Smooth muscle cell (in vitro differentiated cells): ENCODE data around the gene PTN. TPM values are rescaled to one million over a fixed set of nuclear protein-coding genes. Genes with fewer than 3 reads are reported as not detected.

Source experiments
- DNase-seq: peaks from one replicate; lab custom pipeline; 2025; ENCODE audit not compliant: unreplicated experiment; lab: John Stamatoyannopoulos, UW
- H2AFZ ChIP-seq: fragments of 200-600 bp; sonication (generic); 2 replicates; pipeline ENCODE4 v1.6.0; 2016; ENCODE audit warnings: antibody characterized with exemption, low read depth, mild to moderate bottlenecking
- H3F3A ChIP-seq: fragments of 200-600 bp; sonication (generic); 2 replicates; pipeline ENCODE4 v1.6.0; 2017; ENCODE audit warnings: antibody characterized with exemption, low read depth
- H3K27ac ChIP-seq: fragments of 200-600 bp; sonication (generic); 2 replicates; pipeline ENCODE4 v1.5.1; 2016; ENCODE audit warnings: low read depth, mild to moderate bottlenecking
- H3K27me3 ChIP-seq: fragments of 200-600 bp; sonication (generic); 2 replicates; pipeline ENCODE4 v1.6.1; 2016; ENCODE audit warnings: low read depth, mild to moderate bottlenecking
- H3K36me3 ChIP-seq: fragments of 200-600 bp; sonication (generic); 2 replicates; pipeline ENCODE4 v1.5.1; 2016; ENCODE audit warnings: low read depth
- H3K4me1 ChIP-seq: fragments of 200-600 bp; sonication (generic); 2 replicates; pipeline ENCODE4 v1.5.1; 2016; ENCODE audit warnings: low read depth
- H3K4me2 ChIP-seq: fragments of 200-600 bp; sonication (generic); 2 replicates; pipeline ENCODE4 v1.6.0; 2016; ENCODE audit warnings: mild to moderate bottlenecking
- H3K4me3 ChIP-seq: fragments of 200-600 bp; sonication (generic); 2 replicates; pipeline ENCODE4 v1.5.1; 2016; ENCODE audit warnings: mild to moderate bottlenecking
- H3K79me2 ChIP-seq: fragments of 200-600 bp; sonication (generic); 2 replicates; pipeline ENCODE4 v1.6.0; 2016; ENCODE audit warnings: low read depth, mild to moderate bottlenecking
- H3K9ac ChIP-seq: fragments of 200-600 bp; sonication (generic); 2 replicates; pipeline ENCODE4 v1.6.0; 2016; ENCODE audit warnings: low read depth
- H3K9me3 ChIP-seq: fragments of 200-600 bp; sonication (generic); replicated peaks from 2 replicates; pipeline ENCODE4 v1.5.1; 2016; ENCODE audit warnings: low read depth
- H4K20me1 ChIP-seq: fragments of 200-600 bp; sonication (generic); 2 replicates; pipeline ENCODE4 v1.6.0; 2016; ENCODE audit warnings: low read depth
- WGBS: methylation state at CpG from one replicate; pipeline ENCODE4 v1.1.7; 2016; ENCODE audit warnings: low lambda C conversion rate; 5-methylcytosine and 5-hydroxymethylcytosine counted together
- polyA plus RNA-seq: library from polyadenylated mRNA; unstranded; fragments of >200 nt; fragmentation: Nextera tagmentation; extraction: Ambion mirVana; gene quantifications from 2 replicates; pipeline ENCODE4 v1.2.1, GENCODE V29; 2016
- total RNA-seq: library from RNA; depleted of rRNA; stranded (reverse); fragments of >200 nt; gene quantifications from 2 replicates; pipeline ENCODE4 v1.2.3, GENCODE V29; 2014
- TF ChIP-seq, protein P1 (sequence below): fragments of 200-600 bp; sonication (generic); IDR thresholded peaks from 2 replicates; pipeline ENCODE4 v1.5.1; 2017; ENCODE audit warnings: borderline replicate concordance, mild to moderate bottlenecking, antibody characterized with exemption; ENCODE audit not compliant: insufficient read depth, poor library complexity, severe bottlenecking

PTN gene
- total RNA-seq (15.1 and 15.5 TPM in 2 replicates), polyA plus RNA-seq (8.9 and 15.1 TPM in 2 replicates)

GRCh38 chr7:137343281-137343841 is at the start of gene PTN:
TSS of gene PTN (minus strand) at chr7:137343733. CDS start at chr7:137254973, 88,760 bp downstream.
- peak; percentile 10 for DNase-seq
- Histone ChIP-seq H3K27ac (no peak within 1 kb of the TSS), H3K79me2 (no peaks in the 10 kb centered on the region), H3K27me3 (peaks cover 11% of the 10 kb centered on the region), H3K4me1 (peaks cover 14% of the 10 kb centered on the region), H3F3A (no peaks in the 10 kb centered on the region), H3K4me3 (peak within 1 kb of the TSS; percentile 54), H3K36me3 (no peaks in the 10 kb centered on the region), H4K20me1 (no peaks in the 10 kb centered on the region), H2AFZ (peak within 1 kb of the TSS; percentile 90), H3K4me2 (peak within 1 kb of the TSS; percentile 91), H3K9ac (no peak within 1 kb of the TSS), H3K9me3 (peaks cover 6% of the 10 kb centered on the region)
- TF ChIP-seq, protein P1, sequence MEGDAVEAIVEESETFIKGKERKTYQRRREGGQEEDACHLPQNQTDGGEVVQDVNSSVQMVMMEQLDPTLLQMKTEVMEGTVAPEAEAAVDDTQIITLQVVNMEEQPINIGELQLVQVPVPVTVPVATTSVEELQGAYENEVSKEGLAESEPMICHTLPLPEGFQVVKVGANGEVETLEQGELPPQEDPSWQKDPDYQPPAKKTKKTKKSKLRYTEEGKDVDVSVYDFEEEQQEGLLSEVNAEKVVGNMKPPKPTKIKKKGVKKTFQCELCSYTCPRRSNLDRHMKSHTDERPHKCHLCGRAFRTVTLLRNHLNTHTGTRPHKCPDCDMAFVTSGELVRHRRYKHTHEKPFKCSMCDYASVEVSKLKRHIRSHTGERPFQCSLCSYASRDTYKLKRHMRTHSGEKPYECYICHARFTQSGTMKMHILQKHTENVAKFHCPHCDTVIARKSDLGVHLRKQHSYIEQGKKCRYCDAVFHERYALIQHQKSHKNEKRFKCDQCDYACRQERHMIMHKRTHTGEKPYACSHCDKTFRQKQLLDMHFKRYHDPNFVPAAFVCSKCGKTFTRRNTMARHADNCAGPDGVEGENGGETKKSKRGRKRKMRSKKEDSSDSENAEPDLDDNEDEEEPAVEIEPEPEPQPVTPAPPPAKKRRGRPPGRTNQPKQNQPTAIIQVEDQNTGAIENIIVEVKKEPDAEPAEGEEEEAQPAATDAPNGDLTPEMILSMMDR, result no peak
- 2% methylated on average over 23 of the region's 23 CpGs for WGBS

- Histone ChIP-seq H4K20me1 (no peaks in the 10 kb centered on the region), H3K79me2 (no peaks in the 10 kb centered on the region), H3K9ac (no peak overlapping the region), H3K27ac (no peak overlapping the region), H3F3A (no peaks in the 10 kb centered on the region), H2AFZ (peak overlapping the region; percentile 11), H3K4me3 (no peak overlapping the region), H3K4me2 (peak overlapping the region; percentile 6), H3K27me3 (no peaks in the 10 kb centered on the region), H3K36me3 (no peaks in the 10 kb centered on the region), H3K9me3 (no peaks in the 10 kb centered on the region), H3K4me1 (no peaks in the 10 kb centered on the region)
- 21% methylated on average over 1 of the region's 1 CpG for WGBS
- DNase-seq, result no peak
- TF ChIP-seq, protein P1, result no peak
Observed at GRCh38 chr7:137390076-137390475, 46.5 kb upstream of the PTN start.

- Histone ChIP-seq H3K27me3 (no peaks in the 10 kb centered on the region), H3K79me2 (no peaks in the 10 kb centered on the region), H2AFZ (no peak overlapping the region), H3K36me3 (no peaks in the 10 kb centered on the region), H3K9me3 (no peaks in the 10 kb centered on the region), H3K4me2 (no peak overlapping the region), H3F3A (no peaks in the 10 kb centered on the region), H3K4me1 (no peaks in the 10 kb centered on the region), H3K27ac (no peak overlapping the region), H3K4me3 (no peak overlapping the region), H4K20me1 (no peaks in the 10 kb centered on the region), H3K9ac (no peak overlapping the region)
- no peak for DNase-seq
- WGBS, result 54% methylated on average over 1 of the region's 1 CpG
- TF ChIP-seq, protein P1, result no peak
Observed at GRCh38 chr7:137388916-137389315, 45.4 kb upstream of the PTN start.

- Histone ChIP-seq H2AFZ (no peak overlapping the region), H3K9me3 (no peaks in the 10 kb centered on the region), H3K4me2 (no peak overlapping the region), H3K36me3 (no peaks in the 10 kb centered on the region), H3K4me1 (no peaks in the 10 kb centered on the region), H3K27me3 (no peaks in the 10 kb centered on the region), H3K79me2 (no peaks in the 10 kb centered on the region), H4K20me1 (no peaks in the 10 kb centered on the region), H3K4me3 (no peak overlapping the region), H3F3A (no peaks in the 10 kb centered on the region), H3K9ac (no peak overlapping the region), H3K27ac (no peak overlapping the region)
- 46% methylated on average over 1 of the region's 1 CpG for WGBS
- TF ChIP-seq, protein P1, result no peak
- DNase-seq, result no peak
Observed at GRCh38 chr7:137386966-137387365, 43.4 kb upstream of the PTN start.
